Right hindlimb (tissue), 1 donor: ENCODE measurements around the gene LRRC27.
A peak's percentile ranks its signal among the peaks of the same experiment; 100 is the strongest.
"Not testable (repeated sequence)": the region's sequence is repeated elsewhere in the genome, so short reads cannot be mapped to it uniquely, and the experiment has no call there.

Experiments
- DNase-seq: peaks from one replicate; pipeline ENCODE4 v3.0.0-alpha.2; 2018

LRRC27 gene

DNA sequence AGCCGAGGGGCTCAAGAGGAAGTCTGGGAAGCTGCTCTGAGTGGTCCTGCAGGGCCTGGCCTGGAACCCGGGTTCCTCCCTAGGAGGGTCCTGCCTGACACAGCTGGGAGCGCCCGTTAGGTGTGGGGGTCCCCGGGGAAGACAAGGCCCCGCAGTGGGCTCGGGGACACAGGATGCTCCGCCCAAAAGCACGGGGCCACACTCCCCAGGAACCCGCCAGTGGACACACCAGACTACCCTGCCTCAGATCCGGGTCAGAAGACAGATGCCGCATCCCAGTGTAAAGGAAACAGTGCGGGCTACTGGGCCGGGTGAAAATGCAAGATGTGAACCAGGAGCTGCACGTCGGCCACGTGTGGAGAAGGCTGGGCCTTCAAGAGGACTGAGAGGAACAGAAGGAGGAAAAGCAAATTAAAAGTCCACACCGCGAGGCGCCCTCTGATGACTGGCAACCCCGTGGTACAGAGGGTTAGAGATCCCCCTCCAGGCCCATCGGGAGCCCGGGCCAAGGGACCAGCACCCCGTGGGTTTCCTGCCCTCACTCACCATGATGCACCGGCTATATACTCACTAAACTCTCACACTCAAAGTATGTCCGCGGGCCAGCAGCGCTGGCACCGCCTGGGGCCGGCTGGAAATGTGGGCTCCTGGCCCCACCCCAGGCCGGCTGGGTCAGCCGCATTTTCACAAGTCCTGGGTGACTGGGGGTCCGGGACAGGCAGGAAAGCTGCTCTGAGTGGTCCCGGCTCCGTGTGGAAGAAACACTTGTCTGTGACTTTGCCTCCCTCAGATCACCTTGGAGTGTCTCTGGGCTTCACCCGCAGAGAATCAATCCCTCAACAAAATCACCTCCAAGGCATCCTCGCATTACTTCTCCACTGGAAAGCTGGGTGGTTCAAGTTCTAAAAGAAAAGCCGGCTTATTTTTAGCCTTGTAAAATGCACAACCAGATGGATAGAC lies 30.3 kb upstream of the LRRC27 start:
- DNase-seq = no peak

DNA sequence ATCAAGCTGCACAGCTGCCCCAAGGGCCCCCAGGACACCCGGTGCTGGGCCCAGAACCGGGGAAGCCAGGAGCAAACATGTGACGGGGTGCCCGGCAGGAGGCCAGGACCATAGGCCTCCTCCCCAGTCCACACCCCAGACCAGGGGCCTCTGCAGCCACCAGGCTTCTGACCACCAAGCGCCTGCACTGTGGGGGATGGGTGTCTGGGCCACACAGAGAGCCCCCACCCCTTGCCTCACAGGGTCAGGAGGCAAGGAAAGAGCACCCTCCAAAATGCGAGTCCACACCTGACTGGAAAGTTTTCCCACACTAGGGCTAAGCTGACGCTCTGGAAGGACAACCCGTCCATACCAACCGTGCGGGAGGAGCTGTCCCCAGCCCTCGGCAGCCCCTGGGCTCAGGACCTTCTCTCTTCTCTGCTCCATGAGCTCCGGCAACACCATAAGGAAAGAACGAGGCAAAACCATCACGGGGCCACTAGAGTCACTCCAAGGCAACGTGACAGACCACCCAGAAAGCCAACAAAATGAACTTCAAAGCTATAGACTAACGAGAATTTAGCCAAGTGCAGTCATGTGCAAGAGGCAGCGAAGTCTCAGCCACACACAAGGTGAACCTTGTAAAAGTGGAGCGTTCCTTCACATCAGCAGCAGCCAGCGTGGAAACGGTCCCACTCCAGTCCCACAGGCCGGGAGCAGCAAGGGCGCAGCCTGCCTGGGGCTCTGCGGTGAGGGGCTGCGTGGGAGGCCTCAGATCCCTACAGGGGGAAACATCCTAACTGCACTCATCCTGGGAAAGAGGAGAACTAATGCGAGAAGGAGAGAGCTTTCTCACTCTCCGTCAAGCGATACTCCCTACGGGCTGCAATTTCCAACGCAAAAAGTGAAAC lies 29.3 kb upstream of the LRRC27 start:
- no peak for DNase-seq

DNA sequence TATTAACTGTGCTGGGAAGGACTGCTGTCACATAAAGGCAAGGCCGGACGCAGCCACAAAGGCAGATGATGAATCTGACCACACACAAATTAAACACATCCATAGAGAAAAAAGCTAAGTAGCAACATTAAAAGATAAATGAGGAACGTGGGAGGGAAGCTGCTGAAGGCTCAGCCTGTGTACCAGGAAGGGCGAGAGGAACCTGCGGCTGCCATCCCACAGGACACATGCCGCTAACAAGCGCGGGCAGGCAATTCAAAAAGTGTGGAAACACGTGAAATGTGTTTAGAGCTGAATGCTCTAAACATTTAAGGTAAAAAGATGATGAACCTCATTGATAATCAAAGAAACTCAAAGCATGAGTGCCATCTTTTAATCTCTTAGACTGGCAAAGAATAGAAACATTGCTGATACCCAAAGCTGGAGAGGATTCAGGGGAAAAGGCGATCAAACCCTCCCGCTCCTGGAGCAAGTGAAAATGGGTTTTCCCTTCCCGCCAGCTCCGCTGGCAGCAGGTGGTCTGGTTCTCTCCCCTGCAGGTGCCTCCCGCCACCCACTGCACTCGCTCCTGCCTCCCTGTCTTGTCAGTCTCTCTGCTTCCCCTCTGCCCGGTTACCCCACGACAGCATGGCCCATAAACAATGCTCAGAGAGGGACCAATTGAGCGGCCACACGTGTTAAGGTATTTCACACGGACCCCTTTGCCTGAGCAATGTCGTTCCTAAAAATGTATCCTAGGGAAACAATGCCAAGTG lies 28.5 kb upstream of the LRRC27 start:
- no peak for DNase-seq

DNA sequence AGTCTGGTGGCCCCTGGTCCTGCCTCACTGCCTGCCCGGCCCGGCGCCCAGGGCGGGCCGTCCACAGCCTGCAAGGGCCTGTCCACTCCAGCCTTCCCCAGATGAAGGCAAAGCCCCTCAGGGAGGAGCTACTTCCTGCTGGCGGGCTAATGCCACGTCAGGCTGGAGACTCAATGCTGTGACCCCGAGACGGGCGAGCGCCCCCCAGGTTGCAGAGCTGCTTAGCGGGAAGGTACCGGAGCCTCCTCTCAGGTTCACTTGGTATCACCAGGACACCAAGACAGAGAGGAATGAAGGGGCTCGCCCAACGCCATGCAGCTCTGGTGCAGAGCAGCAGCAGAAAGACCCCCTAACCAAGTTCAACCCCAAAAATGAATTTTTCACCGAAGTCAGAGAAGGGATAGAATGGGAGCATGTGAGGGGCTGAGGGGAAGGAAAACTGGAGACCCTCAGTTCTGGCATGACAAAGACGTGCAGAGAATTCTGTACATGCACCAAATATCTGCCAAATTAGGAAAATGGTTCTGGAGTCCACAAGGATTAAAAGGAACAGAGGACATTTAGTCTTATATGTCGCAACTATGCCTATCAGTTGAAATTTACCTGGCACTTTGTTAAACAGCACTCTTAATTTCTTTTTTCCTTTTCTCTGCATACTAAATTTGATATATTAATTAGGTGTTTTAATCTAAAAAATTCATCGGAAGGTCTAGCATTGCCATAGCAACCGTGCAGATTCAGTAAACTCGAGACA lies 27.1 kb upstream of the LRRC27 start:
- DNase-seq = no peak

DNA sequence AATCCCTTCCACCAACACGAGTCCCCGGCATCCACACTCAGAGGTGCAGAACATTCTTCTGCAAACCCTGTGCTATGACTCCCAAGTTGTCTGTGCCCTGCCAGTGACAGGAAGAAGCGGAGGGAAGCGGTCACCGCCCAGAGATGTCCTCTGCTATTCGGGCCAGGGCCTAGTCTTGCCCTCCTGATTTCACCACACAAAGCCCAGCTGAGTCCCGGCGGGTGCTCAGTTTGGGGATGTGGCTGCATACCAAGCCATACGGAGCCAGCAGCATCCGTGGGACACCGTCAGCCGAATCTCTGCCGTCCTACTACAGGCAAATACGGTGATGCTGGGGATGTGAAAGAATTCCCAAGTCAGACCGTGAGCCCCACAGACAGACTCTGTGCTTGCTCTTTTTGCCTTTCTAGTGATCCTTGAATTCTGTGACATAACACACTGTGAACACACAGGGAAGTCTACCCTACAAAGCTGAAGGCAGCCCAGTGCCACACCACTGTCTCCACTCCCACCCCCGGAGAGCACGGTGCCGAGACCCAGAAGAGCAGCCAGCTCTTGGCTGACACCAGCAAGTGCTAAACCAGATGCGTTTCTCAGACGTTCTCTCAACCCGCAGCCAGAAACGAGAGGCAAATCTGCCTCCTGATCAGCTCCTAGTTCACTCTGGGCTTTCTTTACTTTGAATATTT lies 26.2 kb upstream of the LRRC27 start:
- DNase-seq = no peak

DNA sequence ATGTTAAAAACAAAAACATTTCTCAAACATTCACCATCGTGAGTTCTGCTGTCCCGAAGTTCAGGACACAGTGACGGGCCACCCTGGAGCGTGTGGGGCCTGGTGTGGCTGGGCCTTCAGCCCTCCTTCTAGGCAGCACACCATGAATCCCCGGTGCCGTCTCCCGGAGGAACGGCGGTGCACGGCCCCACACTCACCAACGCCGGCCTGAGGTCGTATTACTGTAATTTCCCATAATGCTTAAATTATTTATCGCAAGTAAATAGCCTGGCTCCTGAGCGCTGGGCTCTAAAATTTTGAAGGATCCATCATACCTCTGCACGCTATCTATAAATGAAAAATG lies 25.7 kb upstream of the LRRC27 start:
- DNase-seq = no peak

DNA sequence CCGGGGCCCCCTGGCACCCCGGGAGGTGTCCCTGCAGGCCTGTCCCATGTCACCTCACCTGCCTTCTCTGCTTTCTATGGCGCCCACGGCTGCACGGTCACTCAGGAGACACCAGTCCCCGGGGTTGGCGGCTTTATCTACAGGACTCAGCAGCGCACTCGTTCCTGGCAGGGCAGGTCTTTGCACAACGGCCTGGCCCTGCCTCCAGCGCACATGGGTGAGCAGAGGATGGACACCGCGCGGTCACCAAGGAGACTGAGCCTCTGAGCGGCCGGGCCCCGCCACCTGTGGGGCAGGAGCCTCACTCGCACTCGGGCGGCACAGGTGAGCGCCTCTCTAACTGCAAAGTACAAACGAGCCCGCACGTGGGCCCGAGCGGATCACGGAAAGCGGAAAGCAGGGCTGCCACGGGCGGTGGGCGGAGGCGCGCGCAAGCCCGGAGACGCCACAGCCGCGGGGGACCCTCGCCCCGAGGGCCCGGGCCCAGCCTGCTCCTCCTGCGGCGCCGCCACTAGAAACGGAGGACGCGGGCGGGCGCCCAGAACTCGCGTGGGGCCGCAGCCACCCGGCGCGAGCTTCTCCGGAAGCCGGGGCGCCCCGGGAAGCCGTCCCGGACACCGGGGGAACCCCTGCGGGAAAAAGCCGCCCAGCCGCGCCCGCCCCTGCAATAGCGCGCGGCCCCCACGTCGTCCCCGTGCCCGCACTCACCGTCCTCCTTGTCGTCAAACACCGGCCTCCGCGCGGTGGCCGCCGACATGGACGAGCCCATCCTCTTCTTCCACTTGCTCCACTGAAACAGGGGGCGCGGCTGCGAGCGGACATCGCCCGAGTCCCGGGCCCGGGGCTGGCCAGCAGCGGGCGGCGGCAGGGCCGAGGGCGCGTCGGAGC lies 24.9 kb upstream of the LRRC27 start:
- DNase-seq = no peak

DNA sequence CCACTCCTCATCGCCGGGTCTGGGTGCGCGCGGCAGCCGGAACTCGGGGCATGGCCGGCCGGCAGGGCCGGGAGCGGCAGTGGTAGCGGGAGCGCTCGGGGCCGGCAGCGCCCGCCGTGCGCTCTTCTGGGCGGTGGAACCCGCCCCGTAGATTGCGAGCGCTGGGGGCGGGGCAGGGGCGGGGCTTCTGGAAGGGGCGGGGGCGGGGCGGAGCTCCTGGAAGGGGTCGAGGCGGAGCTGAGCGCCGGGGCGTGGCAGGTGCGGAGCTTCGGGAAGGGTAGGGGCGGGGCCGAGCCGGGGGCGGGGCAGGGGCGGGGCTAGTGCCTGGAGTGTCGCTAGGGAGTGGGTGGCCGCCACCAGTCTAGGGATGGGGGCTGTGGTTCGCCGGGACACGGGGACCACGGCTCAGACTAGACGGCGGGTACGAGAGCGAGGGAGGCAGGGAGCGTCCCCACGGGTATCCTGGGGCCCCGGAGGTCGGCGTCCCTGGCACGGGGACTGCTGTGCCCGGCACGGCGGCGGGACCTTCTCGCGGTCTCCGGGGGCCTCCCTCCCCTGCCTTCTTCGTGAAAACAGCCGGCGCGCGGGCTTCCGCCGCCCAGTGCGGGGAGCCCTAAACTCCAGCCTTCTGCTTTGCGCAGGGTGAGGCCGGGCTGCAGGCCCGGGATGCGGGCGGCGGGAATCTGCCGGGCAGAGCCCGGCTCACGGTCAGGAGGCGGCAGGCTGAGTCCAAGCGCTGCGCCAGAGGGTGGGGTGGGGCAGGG lies 24.0 kb upstream of the LRRC27 start, which contains the start of gene STK32C:
Gene STK32C, minus strand, starts transcription at position 128 of the 764 bp plus-strand sequence. Its CDS starts 117 bp downstream, at position 11.
- peak; percentile 95 for DNase-seq

DNA sequence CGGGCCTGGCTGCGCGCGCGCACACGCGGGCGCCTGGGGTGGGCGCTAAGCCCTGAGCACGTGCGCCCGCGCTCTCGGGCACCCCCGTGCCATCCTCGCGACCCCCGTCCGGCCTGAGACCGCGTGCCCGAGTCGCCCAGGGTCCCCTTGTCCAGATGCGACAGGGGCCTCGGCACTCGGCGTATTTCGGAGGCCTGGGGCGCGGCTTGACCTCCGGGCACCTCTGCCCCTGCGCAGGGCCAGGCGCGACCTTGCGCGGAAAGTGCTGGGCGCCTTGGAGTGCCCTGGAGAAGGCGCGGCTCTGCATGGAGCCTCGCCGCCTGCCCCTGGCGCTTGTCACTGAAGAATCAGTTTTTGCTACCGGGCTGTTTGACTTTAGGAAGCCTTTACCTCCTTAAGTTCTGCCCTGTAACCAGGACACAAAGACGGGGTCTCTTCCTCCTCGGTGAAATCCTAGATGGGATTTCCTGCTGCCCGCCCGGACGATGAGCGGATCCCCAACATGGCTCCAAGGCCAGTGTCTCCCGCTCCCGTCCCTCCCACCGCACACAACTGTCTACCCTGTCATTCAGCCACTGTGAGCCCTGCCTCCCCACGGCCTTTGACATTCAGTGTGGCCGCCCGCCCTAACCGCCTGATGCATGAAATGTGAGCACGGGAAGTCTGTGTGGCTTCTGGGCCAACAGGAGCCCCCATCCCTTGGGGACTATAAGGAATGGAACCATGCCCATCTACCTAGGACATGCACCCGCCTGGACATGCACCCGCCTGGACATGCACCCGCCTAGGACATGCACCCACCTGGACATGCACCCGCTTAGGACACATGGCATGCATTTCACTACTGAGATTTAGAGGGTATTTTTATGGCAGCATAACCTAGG lies 23.2 kb upstream of the LRRC27 start:
- peak; percentile 29 for DNase-seq

DNA sequence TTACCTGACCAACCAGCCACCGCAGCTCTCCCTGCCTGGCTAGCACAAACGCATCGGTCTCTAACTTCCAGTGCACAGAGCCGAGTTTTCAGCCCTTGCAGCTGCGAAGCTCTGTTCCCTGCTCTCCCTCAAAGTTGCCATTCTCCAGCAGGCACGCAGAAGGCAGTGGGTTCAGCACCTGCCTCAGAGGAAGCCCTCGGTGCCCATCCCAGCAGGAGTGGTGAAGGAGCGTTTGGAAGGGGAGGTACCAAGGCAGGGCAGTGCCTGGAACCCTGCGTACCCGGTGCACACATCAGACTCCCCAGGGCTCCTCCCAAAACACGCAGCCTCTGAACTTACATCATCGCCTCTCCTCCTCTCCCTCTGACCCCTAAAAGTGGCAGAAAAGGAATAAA lies 22.5 kb upstream of the LRRC27 start:
- no peak for DNase-seq

DNA sequence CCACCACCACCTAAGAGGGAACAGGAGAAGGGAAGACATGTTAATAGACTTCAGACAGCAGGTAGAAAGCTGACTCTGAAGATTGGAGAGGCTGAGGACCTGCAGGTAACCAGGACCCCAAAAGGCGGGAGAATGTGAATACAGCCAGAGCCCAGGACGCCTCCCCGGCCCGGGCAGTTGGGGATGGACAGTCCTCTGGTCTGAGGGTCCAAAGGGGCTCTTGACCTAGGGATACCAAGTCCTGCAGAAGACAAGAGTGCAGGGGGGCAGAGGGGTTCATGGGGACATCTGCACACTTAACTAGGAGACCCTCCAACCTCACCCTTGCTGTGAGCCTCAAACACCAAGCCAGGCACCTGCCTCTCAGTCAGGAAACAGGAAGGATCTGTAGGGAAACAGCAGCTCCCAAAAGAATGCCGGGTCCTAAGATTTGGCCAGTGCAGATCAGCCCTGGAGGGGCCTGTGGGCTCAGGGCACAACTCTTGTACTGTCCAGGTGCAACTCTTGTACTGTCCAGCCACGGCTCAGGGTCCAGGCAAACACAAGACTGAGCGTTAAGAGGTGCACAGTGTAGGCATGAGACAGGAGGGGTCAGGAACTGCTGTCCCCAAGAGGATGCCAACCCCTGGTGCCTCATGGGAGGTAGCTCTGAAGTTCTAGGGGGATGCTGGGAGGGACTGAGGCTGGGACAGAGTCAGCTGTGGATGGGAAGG lies 22.0 kb upstream of the LRRC27 start:
- DNase-seq = no peak

DNA sequence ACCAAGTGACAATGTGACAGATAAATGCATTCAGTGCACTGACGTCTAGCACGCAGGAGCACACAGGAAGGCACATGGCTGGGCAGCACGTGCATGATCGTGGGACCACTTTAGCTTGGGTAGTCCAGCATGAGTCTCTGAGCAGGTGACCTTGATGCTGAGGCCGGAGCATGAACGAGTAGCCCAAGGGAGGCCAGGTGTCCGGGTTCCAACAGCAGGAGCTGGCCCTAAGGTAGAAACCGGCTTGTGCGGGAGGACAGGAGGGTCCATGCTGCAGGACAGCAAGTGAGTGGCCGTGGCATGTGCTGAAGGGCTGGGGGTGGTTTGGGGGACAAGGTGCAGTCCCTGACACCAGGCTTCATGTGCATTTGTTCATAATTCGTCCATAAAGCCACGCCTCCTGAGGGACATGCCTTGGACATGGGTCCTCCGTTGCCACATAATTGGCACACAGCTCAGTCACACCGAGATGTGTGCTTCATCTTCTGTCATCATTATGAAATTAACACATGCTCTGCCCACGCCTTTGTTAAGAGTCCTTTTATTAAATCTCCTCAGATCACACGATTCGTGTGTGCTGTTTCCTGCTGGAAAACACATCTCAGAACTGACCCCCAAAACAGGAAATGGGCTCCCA lies 21.2 kb upstream of the LRRC27 start:
- no peak for DNase-seq

DNA sequence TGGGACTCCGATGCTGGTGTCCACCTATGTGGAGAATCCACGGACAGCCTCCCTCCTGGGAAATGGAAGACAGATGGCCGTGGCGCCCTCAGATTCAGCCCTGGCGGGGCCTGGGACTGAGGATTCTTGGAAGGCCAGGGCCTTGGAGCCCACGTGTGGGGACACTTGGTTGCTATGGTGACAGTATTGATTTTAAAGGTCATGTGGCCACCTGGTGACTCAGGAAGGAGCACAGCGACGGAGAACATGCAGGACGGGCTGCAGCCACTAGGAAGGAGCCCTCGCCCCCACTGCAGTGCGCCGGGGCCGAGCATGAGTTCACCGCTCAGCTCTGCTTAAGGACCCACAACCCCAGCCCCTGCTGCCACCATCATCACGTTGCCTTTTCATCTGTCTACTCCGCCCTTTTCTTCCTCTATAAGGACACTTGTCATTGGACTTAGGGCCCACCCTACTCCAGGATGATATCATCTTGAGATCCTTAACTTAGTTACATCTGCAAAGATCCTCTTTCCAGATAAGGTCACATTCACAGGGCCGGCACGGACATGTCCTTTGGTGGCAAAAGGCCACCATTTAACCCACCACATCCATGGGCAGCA lies 20.6 kb upstream of the LRRC27 start:
- DNase-seq = no peak

DNA sequence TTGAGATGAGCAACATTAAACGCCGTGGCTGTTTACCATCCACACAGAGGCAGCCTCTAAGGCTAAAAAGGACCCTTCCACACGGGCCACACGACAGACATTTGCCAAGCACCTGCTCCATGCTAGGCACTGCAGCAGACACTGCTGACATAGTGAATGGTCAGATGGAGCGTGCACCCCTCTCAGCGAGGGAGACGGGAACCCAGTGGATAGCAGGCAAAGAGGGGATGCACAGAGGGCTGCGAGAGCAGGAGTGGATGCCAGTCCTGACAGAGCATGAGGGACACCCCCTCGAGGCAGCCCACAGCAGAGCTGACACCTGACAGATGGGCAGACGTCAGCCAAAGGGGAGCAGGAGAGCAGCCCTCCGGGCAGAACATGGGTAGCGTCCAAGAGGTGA lies 18.7 kb upstream of the LRRC27 start:
- no peak for DNase-seq

DNA sequence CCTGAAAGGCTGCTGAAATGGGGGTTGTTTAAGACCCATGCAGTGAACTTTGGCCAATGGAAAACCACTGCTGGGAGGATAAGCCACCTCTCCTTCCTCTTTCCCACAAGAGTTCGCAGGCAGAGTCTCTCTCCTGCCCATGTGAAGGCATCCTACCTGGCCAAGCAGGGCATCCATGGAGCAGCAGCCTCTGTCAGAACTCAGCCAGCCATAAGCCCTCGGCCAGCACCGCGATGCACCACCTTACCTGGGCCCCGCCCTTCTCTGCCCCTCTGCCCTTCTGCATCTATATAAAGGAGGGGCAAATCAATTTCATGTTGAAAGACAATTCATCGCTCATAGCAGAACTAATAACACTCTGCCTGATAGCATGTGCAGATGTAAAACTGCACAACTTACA lies 18.1 kb upstream of the LRRC27 start:
- no peak for DNase-seq

DNA sequence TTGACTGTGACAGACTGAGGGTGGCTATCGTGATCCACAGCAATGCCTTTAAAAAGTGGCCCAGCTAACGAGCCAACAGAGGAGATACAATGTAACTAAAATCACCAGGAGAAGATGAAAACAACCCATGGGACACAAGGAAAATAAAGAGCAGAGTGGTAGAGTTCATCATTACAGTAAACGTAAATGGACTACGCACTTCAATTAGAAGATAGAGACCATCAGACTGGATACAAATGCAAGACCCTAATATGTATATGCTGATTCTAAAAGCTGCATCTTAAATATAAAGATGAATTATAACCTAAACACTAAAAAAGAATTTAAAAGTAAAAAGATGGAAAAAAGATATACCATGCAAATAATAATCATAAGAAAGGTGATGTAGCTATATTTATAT lies 17.7 kb upstream of the LRRC27 start:
- no peak for DNase-seq

DNA sequence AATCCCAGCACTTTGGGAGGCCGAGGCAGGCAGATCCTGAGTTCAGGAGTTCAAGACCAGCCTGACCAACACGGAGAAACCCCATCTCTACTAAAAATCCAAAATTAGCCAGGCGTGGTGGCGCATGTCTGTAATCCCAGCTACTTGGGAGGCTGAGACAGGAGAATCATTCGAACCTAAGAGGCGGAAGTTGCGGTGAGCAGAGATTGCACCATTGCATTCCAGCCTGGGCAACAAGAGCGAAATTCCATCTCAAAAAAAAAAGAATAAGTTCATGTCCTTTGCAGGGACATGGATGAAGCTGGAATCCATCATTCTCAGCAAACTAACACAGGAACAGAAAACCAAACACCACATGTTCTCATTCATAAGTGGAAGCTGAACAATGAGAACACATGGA lies 17.1 kb upstream of the LRRC27 start:
- not testable (repeated sequence) for DNase-seq
